Activated T-helper 1 cell treated with anti-CD3 and anti-CD28 coated beads, Interleukin-12 subunit alpha, Interleukin-12 subunit beta, Interleukin-2, Interleukin-4 antibody, amounts not matched to agents 30 ng/mL and 10 ng/mL and 1 ng/mL, durations not matched to agents 14 hours and 24 hours and 36 hours (primary cell): ENCODE results near the gene JAZF1. TPM values are rescaled to one million over a fixed set of nuclear protein-coding genes. Genes with fewer than 3 reads are reported as not detected.
"Not testable (repeated sequence)": the region's sequence is repeated elsewhere in the genome, so short reads cannot be mapped to it uniquely, and the experiment has no call there.

Experiments
- DNase-seq: peaks from one replicate; pipeline ENCODE4 v3.0.0; 2021; ENCODE audit warnings: low spot score
- H3K27ac Mint-ChIP-seq: one replicate; pipeline ENCODE4 v1.8.0; 2021; ENCODE audit warnings: mild to moderate bottlenecking, mixed read lengths
- H3K27me3 Mint-ChIP-seq: one replicate; pipeline ENCODE4 v1.8.0; 2022; ENCODE audit warnings: mild to moderate bottlenecking, moderate library complexity, mixed read lengths; ENCODE audit not compliant: insufficient read depth
- H3K36me3 Mint-ChIP-seq: one replicate; pipeline ENCODE4 v1.8.0; 2021; ENCODE audit warnings: low read depth, mixed read lengths
- H3K4me1 Mint-ChIP-seq: one replicate; pipeline ENCODE4 v1.8.0; 2021; ENCODE audit warnings: low read depth, mixed read lengths
- H3K4me3 Mint-ChIP-seq: one replicate; pipeline ENCODE4 v1.8.0; 2021; ENCODE audit warnings: mild to moderate bottlenecking, moderate library complexity, mixed read lengths
- H3K9me3 Mint-ChIP-seq: one replicate; pipeline ENCODE4 v1.8.0; 2021; ENCODE audit warnings: mixed read lengths
- intact Hi-C: fragments of 100-400 bp; cut with micrococcal nuclease; formaldehyde crosslinking; loops from one replicate; pipeline ENCODE4 v1.15.1; 2024
- total RNA-seq: library from RNA; stranded (reverse); gene quantifications from 2 replicates; pipeline ENCODE4 v1.2.3, GENCODE V29; 2022

Gene JAZF1
- total RNA-seq, 1 donor from 2014 or later, result 9.8 TPM

DNA sequence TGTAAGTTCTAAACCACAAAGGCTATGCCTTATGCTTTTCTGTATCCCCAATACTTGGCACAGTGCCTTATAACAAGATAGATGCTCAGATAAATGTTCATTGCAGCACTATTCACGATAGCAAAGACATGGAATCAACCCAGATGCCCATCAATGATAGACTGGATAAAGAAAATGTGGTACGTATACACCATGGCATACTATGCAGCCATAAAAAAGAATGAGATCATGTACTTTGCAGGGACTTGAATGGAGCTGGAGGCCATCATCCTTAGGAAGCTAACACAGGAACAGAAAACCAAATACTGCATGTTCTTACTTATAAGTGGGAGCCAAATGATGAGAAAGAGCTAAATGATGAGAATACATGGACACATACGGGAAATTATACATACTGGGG lies 293.9 kb downstream of the JAZF1 start:
- H3K36me3 Mint-ChIP-seq, H3K4me1 Mint-ChIP-seq, intact Hi-C loops, H3K27me3 Mint-ChIP-seq, DNase-seq, H3K27ac Mint-ChIP-seq, H3K4me3 Mint-ChIP-seq, H3K9me3 Mint-ChIP-seq: not testable (repeated sequence)

GRCh38 chr7:27885652-27886051 lies 294.9 kb downstream of the JAZF1 start:
- no peak overlapping the region for H3K4me3 Mint-ChIP-seq
- intact Hi-C loops, result no loop called here
- H3K9me3 Mint-ChIP-seq, result peaks cover 3% of the 10 kb centered on the region
- peaks cover 3% of the 10 kb centered on the region for H3K27me3 Mint-ChIP-seq
- peaks cover 6% of the 10 kb centered on the region for H3K4me1 Mint-ChIP-seq
- no peak for DNase-seq
- no peaks in the 10 kb centered on the region for H3K36me3 Mint-ChIP-seq
- H3K27ac Mint-ChIP-seq, result no peak overlapping the region

DNA sequence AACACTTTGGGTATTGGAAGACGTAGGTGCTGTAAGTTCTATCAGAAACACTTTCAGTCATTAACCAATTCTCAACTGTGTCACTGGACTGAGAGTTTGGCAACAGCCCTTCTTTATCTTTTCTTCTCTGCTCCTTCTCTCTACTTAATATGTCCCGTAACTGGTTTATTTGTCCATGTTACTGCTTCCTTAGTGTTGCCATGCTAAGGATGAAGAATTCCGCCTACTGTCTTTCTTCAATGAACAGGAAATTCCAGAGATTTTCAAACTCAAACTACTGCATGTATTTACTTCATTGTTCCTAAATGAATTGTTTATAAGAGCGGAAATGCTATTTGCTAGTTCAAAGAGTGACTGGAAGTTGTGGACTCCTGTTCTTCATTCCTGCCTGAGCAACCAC lies 296.9 kb downstream of the JAZF1 start:
- Mint-ChIP-seq H3K4me1 (no peaks in the 10 kb centered on the region), H3K27me3 (peaks cover 3% of the 10 kb centered on the region), H3K4me3 (no peak overlapping the region), H3K27ac (no peak overlapping the region), H3K36me3 (no peaks in the 10 kb centered on the region), H3K9me3 (peaks cover 3% of the 10 kb centered on the region)
- intact Hi-C loops, result no loop called here
- no peak for DNase-seq

DNA sequence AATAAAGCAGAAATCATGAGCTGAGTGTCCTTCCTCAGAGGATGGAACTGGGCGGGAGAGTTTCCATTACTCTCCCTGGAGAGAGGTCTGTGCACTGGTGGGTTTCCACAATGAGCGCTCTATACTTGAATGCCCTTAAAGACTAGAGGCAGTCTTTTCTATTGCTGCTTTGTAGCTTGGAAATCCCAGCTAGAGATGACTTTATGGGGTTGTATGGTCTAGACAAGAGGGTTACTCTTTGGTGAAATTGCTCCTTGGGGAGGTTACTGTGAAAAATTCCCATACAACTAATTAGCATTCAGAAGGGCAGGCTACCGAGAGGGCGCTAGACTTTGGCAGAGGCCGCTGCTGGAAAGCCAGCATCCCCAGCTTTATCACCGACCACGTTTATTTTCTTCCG lies 303.8 kb downstream of the JAZF1 start:
- intact Hi-C loops, result no loop called here
- no peak for DNase-seq
- peaks cover 6% of the 10 kb centered on the region for H3K27me3 Mint-ChIP-seq
- no peak overlapping the region for H3K27ac Mint-ChIP-seq
- no peaks in the 10 kb centered on the region for H3K4me1 Mint-ChIP-seq
- no peaks in the 10 kb centered on the region for H3K36me3 Mint-ChIP-seq
- H3K9me3 Mint-ChIP-seq, result no peaks in the 10 kb centered on the region
- H3K4me3 Mint-ChIP-seq, result no peak overlapping the region

- Mint-ChIP-seq H3K4me3 (no peak overlapping the region), H3K4me1 (no peaks in the 10 kb centered on the region), H3K36me3 (no peaks in the 10 kb centered on the region), H3K27ac (no peak overlapping the region), H3K27me3 (peaks cover 6% of the 10 kb centered on the region), H3K9me3 (no peaks in the 10 kb centered on the region)
- intact Hi-C loops, result no loop called here
- no peak for DNase-seq
Measured at GRCh38 chr7:27875832-27876231, 304.8 kb downstream of the JAZF1 start.

- H3K4me1 Mint-ChIP-seq, result no peaks in the 10 kb centered on the region
- intact Hi-C loops, result no loop called here
- peaks cover 6% of the 10 kb centered on the region for H3K27me3 Mint-ChIP-seq
- no peak for DNase-seq
- no peaks in the 10 kb centered on the region for H3K36me3 Mint-ChIP-seq
- no peak overlapping the region for H3K4me3 Mint-ChIP-seq
- no peaks in the 10 kb centered on the region for H3K9me3 Mint-ChIP-seq
- no peak overlapping the region for H3K27ac Mint-ChIP-seq
Measured at GRCh38 chr7:27875061-27875460, 305.5 kb downstream of the JAZF1 start.

GRCh38 chr7:27873981-27874957 lies 306.3 kb downstream of the JAZF1 start:
- H3K36me3 Mint-ChIP-seq, result no peaks in the 10 kb centered on the region
- H3K4me3 Mint-ChIP-seq, result no peak overlapping the region
- no peaks in the 10 kb centered on the region for H3K4me1 Mint-ChIP-seq
- H3K27me3 Mint-ChIP-seq, result peaks cover 6% of the 10 kb centered on the region
- intact Hi-C loops, result no loop called here
- no peaks in the 10 kb centered on the region for H3K9me3 Mint-ChIP-seq
- no peak for DNase-seq
- H3K27ac Mint-ChIP-seq, result no peak overlapping the region

GRCh38 chr7:27872356-27873275 lies 308.0 kb downstream of the JAZF1 start:
- H3K4me3 Mint-ChIP-seq, result no peak overlapping the region
- H3K36me3 Mint-ChIP-seq, result no peaks in the 10 kb centered on the region
- intact Hi-C loops, result no loop called here
- H3K9me3 Mint-ChIP-seq, result no peaks in the 10 kb centered on the region
- no peak for DNase-seq
- H3K27me3 Mint-ChIP-seq, result peaks cover 3% of the 10 kb centered on the region
- H3K4me1 Mint-ChIP-seq, result no peaks in the 10 kb centered on the region
- H3K27ac Mint-ChIP-seq, result no peak overlapping the region

GRCh38 chr7:27871866-27872265 lies 308.7 kb downstream of the JAZF1 start:
- intact Hi-C loops, result no loop called here
- no peaks in the 10 kb centered on the region for H3K36me3 Mint-ChIP-seq
- H3K9me3 Mint-ChIP-seq, result no peaks in the 10 kb centered on the region
- peaks cover 3% of the 10 kb centered on the region for H3K27me3 Mint-ChIP-seq
- no peak overlapping the region for H3K27ac Mint-ChIP-seq
- H3K4me1 Mint-ChIP-seq, result peaks cover 4% of the 10 kb centered on the region
- DNase-seq, result no peak
- no peak overlapping the region for H3K4me3 Mint-ChIP-seq

DNA sequence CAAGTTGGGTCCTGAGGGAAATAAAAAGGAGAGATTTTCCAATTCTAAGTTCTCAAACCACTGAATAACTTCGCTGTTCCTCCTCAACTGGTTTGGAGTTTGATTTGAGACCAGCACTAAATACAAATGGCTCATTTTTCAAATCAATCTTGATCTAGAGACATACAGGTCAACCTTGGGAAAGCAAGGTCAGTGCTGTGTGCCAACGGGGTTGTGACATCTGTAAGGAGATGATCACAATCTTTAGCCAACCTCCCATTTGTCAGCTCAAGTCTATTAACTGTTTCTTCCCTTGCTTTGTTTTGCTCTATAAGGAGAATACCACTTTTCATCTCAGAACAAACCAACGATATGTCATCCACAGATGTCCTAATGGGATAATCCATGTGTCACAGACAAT lies 309.5 kb downstream of the JAZF1 start:
- H3K36me3 Mint-ChIP-seq, result no peaks in the 10 kb centered on the region

DNA sequence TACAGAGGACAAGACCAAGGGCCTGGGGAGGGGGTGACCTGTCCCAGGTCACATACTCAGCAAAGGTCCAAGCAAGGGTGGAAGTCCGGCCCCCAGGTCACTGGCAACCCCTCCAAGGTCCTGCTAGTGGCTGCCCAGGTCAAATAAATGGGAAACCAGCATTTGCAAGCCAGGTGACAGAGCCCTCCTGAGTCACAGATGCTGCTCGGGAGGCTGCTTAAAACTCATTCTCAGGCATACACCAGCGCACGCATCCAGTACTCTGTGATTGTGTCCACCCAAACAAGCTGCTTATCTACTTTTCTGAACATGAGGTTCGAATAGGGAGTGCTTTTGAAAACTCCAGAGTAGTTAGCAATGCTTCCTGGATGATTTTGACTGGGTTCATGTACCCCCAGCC lies 310.0 kb downstream of the JAZF1 start:
- H3K4me1 Mint-ChIP-seq, result peaks cover 14% of the 10 kb centered on the region
- H3K9me3 Mint-ChIP-seq, result no peaks in the 10 kb centered on the region
- no peak overlapping the region for H3K4me3 Mint-ChIP-seq
- no peaks in the 10 kb centered on the region for H3K27me3 Mint-ChIP-seq
- H3K36me3 Mint-ChIP-seq, result no peaks in the 10 kb centered on the region
- no peak for DNase-seq
- intact Hi-C loops, result no loop called here
- H3K27ac Mint-ChIP-seq, result no peak overlapping the region

More for the DNA sequence above, 309.5 kb downstream of the JAZF1 start:
- no peak overlapping the region for H3K4me3 Mint-ChIP-seq
- intact Hi-C loops, result no loop called here
- no peaks in the 10 kb centered on the region for H3K9me3 Mint-ChIP-seq
- H3K27ac Mint-ChIP-seq, result no peak overlapping the region
- peaks cover under 1% of the 10 kb centered on the region for H3K27me3 Mint-ChIP-seq
- H3K4me1 Mint-ChIP-seq, result peaks cover 12% of the 10 kb centered on the region
- DNase-seq, result no peak

DNA sequence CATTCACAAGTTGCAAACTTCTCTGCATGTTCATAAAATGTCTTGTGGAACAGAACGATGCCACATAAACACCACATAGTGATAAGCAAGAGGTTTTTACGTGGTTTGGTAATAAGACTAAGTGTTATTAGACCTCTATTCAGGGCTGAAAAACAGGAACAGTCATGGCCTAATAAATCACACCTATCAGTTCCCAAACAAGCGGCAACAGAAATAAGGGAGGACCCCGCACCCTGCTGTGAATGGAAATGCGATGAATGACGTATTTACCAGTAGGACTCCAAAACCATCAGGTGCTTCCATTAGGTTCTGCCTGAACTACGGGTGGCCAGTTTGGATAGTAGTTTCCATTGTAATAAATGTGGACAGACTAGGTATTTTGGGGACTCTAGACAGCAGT lies 311.5 kb downstream of the JAZF1 start:
- H3K9me3 Mint-ChIP-seq, result no peaks in the 10 kb centered on the region
- no peak for DNase-seq
- intact Hi-C loops, result no loop called here
- no peaks in the 10 kb centered on the region for H3K27me3 Mint-ChIP-seq
- H3K4me3 Mint-ChIP-seq, result no peak overlapping the region
- peaks cover 14% of the 10 kb centered on the region for H3K4me1 Mint-ChIP-seq
- H3K36me3 Mint-ChIP-seq, result no peaks in the 10 kb centered on the region
- no peak overlapping the region for H3K27ac Mint-ChIP-seq

- no peaks in the 10 kb centered on the region for H3K9me3 Mint-ChIP-seq
- no peak overlapping the region for H3K4me3 Mint-ChIP-seq
- no peak for DNase-seq
- no peaks in the 10 kb centered on the region for H3K36me3 Mint-ChIP-seq
- intact Hi-C loops, result no loop called here
- no peak overlapping the region for H3K27ac Mint-ChIP-seq
- H3K27me3 Mint-ChIP-seq, result no peaks in the 10 kb centered on the region
- H3K4me1 Mint-ChIP-seq, result peaks cover 14% of the 10 kb centered on the region
Measured at GRCh38 chr7:27868131-27868550, 312.5 kb downstream of the JAZF1 start.
